SK-N-SH treated with all-trans-retinoic acid at 6 μM for 48 hours (cell line): ENCODE data around the gene MARVELD1.

Experiments
- ARNTL ChIP-seq: fragments of 450-650 bp; formaldehyde crosslinking; IDR thresholded peaks from 2 replicates; pipeline ENCODE4 v1.5.0; 2020; ENCODE audit warnings: low read depth, mild to moderate bottlenecking, moderate library complexity, borderline replicate concordance
- GLIS3 ChIP-seq: fragments of 250-450 bp; sonication (Bioruptor Pico); IDR thresholded peaks from 2 replicates; pipeline ENCODE4 v1.5.0; 2020; ENCODE audit warnings: mild to moderate bottlenecking, moderate library complexity
- PPARA ChIP-seq: fragments of 250-450 bp; sonication (Bioruptor Pico); IDR thresholded peaks from 2 replicates; pipeline ENCODE4 v1.5.0; 2020; ENCODE audit warnings: mild to moderate bottlenecking, borderline replicate concordance
- RARB ChIP-seq: fragments of 250-450 bp; sonication (Bioruptor Pico); IDR thresholded peaks from 2 replicates; pipeline ENCODE4 v1.8.0; 2021; ENCODE audit warnings: mild to moderate bottlenecking, moderate library complexity
- TCF4 ChIP-seq: fragments of 250-450 bp; sonication (Bioruptor Pico); IDR thresholded peaks from 2 replicates; pipeline ENCODE4 v1.8.0; 2021; ENCODE audit warnings: mild to moderate bottlenecking, moderate library complexity, borderline replicate concordance
- ZFP3 ChIP-seq: fragments of 250-450 bp; sonication (Bioruptor Pico); IDR thresholded peaks from 2 replicates; pipeline ENCODE4 v1.5.0; 2020; ENCODE audit warnings: mild to moderate bottlenecking, moderate library complexity
- ZFP30 ChIP-seq: fragments of 450-650 bp; formaldehyde crosslinking; IDR thresholded peaks from 2 replicates; pipeline ENCODE4 v1.5.0; 2022; ENCODE audit warnings: mild to moderate bottlenecking, moderate library complexity
- TF ChIP-seq, protein P1 (sequence below): fragments of 250-450 bp; sonication (Bioruptor Pico); IDR thresholded peaks from 2 replicates; pipeline ENCODE4 v1.8.0; 2020; ENCODE audit warnings: mild to moderate bottlenecking, moderate library complexity, borderline replicate concordance

- TF ChIP-seq PPARA (CRISPR knock-in tag) (no peak), ZFP3 (no peak), ARNTL (CRISPR knock-in tag) (no peak), RARB (CRISPR knock-in tag) (no peak), GLIS3 (no peak), ZFP30 (CRISPR knock-in tag) (no peak), TCF4 (no peak)
- TF ChIP-seq, protein P1, sequence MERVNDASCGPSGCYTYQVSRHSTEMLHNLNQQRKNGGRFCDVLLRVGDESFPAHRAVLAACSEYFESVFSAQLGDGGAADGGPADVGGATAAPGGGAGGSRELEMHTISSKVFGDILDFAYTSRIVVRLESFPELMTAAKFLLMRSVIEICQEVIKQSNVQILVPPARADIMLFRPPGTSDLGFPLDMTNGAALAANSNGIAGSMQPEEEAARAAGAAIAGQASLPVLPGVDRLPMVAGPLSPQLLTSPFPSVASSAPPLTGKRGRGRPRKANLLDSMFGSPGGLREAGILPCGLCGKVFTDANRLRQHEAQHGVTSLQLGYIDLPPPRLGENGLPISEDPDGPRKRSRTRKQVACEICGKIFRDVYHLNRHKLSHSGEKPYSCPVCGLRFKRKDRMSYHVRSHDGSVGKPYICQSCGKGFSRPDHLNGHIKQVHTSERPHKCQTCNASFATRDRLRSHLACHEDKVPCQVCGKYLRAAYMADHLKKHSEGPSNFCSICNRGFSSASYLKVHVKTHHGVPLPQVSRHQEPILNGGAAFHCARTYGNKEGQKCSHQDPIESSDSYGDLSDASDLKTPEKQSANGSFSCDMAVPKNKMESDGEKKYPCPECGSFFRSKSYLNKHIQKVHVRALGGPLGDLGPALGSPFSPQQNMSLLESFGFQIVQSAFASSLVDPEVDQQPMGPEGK, result no peak
Measured at GRCh38 chr10:97752956-97753355, 39.4 kb downstream of the MARVELD1 start.
